Progenitor cell of endocrine pancreas (in vitro differentiated cells): ENCODE results near the gene CXorf38. TPM values are rescaled to one million over a fixed set of nuclear protein-coding genes. Genes with fewer than 3 reads are reported as not detected.

ENCODE experiments used
- DNase-seq: peaks from one replicate; pipeline ENCODE4 v3.0.0; 2021; ENCODE audit warnings: low spot score; ENCODE audit not compliant: unreplicated experiment
- H3K27ac Mint-ChIP-seq: 2 replicates; pipeline ENCODE4 v1.8.0; 2021; ENCODE audit warnings: mild to moderate bottlenecking, moderate library complexity, mixed read lengths
- H3K27me3 Mint-ChIP-seq: 2 replicates; pipeline ENCODE4 v1.8.0; 2021; ENCODE audit warnings: mixed read lengths
- H3K36me3 Mint-ChIP-seq: 2 replicates; pipeline ENCODE4 v1.8.0; 2022; ENCODE audit warnings: mixed read lengths; ENCODE audit not compliant: insufficient read depth
- H3K4me1 Mint-ChIP-seq: 2 replicates; pipeline ENCODE4 v1.8.0; 2021; ENCODE audit warnings: low read depth, mixed read lengths
- H3K4me3 Mint-ChIP-seq: 2 replicates; pipeline ENCODE4 v1.8.0; 2021; ENCODE audit warnings: low read depth, mild to moderate bottlenecking, moderate library complexity, mixed read lengths
- H3K9me3 Mint-ChIP-seq: 2 replicates; pipeline ENCODE4 v1.8.0; 2021; ENCODE audit warnings: low read depth, mixed read lengths
- total RNA-seq: library from RNA; stranded (reverse); gene quantifications from 2 replicates; pipeline ENCODE4 v1.2.1, GENCODE V29; 2021
- TF ChIP-seq, protein P1 (sequence below): fragments of 200-600 bp; sonication (generic); IDR thresholded peaks from one replicate; pipeline ENCODE4 v1.5.0; 2021; ENCODE audit warnings: antibody characterized with exemption, mild to moderate bottlenecking; ENCODE audit not compliant: unreplicated experiment

Gene CXorf38
- total RNA-seq, 1 donor from 2014 or later = 7.9 TPM

DNA sequence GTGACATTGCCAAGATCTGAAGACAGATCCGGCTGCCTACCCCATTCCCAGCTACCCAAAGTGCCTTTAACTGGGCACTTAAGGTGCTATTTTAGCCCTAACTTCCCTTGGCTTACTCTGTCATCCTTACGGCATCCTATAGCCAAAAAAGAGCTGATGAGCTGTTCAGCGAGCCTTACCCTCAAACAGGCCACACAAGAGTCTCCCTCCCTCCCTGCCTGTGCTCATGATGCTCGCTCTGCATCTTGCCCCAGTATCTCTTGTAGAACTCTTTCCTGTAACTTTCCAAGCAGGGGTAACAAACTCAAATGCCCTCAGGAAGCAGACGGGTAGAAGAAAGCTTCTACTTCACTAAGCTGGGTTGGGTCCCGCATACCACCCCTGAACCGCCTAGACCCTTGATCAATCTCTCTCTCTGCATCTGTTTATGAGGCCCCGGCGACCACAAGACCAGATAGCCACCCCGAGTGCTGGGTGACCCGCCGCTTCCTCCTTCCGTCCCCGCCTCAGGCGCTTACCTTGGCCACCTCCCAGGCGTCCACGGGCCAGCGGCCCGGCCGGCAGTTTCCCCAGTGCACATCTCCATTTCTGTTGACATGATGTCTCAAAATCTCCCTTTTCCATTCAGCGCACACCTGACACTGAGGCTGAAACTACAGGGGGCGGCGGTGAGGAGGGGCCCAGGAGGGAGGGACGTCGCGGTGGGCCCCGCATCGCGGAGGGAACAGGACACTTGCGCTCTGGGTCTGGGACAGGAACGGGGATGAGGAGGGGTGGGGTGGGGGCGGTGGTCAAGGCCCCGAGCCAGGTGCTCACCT is 663 bp downstream of the CXorf38 start:
- no peak for DNase-seq
- Mint-ChIP-seq H3K27me3 (no peaks in the 10 kb centered on the region), H3K9me3 (peaks cover 12% of the 10 kb centered on the region), H3K4me1 (peaks cover 15% of the 10 kb centered on the region), H3K27ac (peak overlapping the region; percentile 94), H3K36me3 (peaks cover 11% of the 10 kb centered on the region), H3K4me3 (peak overlapping the region; percentile 93)
- TF ChIP-seq, protein P1, sequence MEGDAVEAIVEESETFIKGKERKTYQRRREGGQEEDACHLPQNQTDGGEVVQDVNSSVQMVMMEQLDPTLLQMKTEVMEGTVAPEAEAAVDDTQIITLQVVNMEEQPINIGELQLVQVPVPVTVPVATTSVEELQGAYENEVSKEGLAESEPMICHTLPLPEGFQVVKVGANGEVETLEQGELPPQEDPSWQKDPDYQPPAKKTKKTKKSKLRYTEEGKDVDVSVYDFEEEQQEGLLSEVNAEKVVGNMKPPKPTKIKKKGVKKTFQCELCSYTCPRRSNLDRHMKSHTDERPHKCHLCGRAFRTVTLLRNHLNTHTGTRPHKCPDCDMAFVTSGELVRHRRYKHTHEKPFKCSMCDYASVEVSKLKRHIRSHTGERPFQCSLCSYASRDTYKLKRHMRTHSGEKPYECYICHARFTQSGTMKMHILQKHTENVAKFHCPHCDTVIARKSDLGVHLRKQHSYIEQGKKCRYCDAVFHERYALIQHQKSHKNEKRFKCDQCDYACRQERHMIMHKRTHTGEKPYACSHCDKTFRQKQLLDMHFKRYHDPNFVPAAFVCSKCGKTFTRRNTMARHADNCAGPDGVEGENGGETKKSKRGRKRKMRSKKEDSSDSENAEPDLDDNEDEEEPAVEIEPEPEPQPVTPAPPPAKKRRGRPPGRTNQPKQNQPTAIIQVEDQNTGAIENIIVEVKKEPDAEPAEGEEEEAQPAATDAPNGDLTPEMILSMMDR = no peak

- Mint-ChIP-seq H3K4me1 (peaks cover 15% of the 10 kb centered on the region), H3K9me3 (peaks cover 12% of the 10 kb centered on the region), H3K4me3 (peak overlapping the region; percentile 59), H3K27me3 (no peaks in the 10 kb centered on the region), H3K27ac (no peak overlapping the region), H3K36me3 (peaks cover 9% of the 10 kb centered on the region)
- TF ChIP-seq, protein P1 = no peak
- DNase-seq = no peak
Measured at GRCh38 chrX:40644821-40645358, 2.5 kb downstream of the CXorf38 start.

DNA sequence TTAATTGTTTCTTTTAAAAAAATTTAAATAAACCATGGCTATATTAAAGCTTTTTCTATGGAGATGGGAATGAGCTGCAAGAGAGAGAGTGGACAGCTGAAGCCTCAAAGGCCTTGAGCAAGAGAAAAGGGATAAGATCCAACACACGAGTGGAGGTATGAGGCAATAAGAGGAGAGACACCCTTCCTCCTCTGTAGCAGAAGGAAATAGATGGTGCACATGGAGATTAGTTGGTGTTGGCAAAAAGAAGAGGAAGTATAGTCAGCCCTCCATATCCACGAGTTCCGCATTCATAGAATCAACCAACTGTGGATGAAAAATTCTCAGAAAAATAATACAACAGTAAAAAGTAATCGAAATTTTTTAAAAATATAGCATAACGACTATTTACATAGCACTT is 3.2 kb downstream of the CXorf38 start:
- H3K27ac Mint-ChIP-seq = no peak overlapping the region
- no peak overlapping the region for H3K4me3 Mint-ChIP-seq
- H3K27me3 Mint-ChIP-seq = no peaks in the 10 kb centered on the region
- peaks cover 15% of the 10 kb centered on the region for H3K4me1 Mint-ChIP-seq
- peaks cover 9% of the 10 kb centered on the region for H3K36me3 Mint-ChIP-seq
- TF ChIP-seq, protein P1 = no peak
- no peak for DNase-seq
- peaks cover 12% of the 10 kb centered on the region for H3K9me3 Mint-ChIP-seq

- no peaks in the 10 kb centered on the region for H3K27me3 Mint-ChIP-seq
- peaks cover 15% of the 10 kb centered on the region for H3K36me3 Mint-ChIP-seq
- DNase-seq = no peak
- H3K4me1 Mint-ChIP-seq = no peaks in the 10 kb centered on the region
- no peak overlapping the region for H3K4me3 Mint-ChIP-seq
- peaks cover 17% of the 10 kb centered on the region for H3K9me3 Mint-ChIP-seq
- H3K27ac Mint-ChIP-seq = no peak overlapping the region
- TF ChIP-seq, protein P1 = no peak
Measured at GRCh38 chrX:40637687-40638086, 9.7 kb downstream of the CXorf38 start.

GRCh38 chrX:40632199-40632598 is 15.2 kb downstream of the CXorf38 start:
- peaks cover 10% of the 10 kb centered on the region for H3K36me3 Mint-ChIP-seq
- H3K27ac Mint-ChIP-seq = no peak overlapping the region
- no peak for DNase-seq
- H3K27me3 Mint-ChIP-seq = no peaks in the 10 kb centered on the region
- H3K4me1 Mint-ChIP-seq = no peaks in the 10 kb centered on the region
- H3K4me3 Mint-ChIP-seq = no peak overlapping the region
- TF ChIP-seq, protein P1 = no peak
- H3K9me3 Mint-ChIP-seq = peaks cover 9% of the 10 kb centered on the region
